Stimulated activated CD8-positive, alpha-beta memory T cell treated with anti-CD3 and anti-CD28 coated beads, Interleukin-12 subunit alpha, Interleukin-12 subunit beta, amount 100 ng/mL, for 4 hours (primary cell): ENCODE measurements around the gene DNAJC13.

ENCODE experiments used
- DNase-seq: peaks from one replicate; pipeline ENCODE4 v3.0.0-alpha.2; 2020; ENCODE audit warnings: low read depth

Gene DNAJC13

GRCh38 chr3:132486099-132486498 is 68.8 kb downstream of the DNAJC13 start:
- DNase-seq = no peak

DNA sequence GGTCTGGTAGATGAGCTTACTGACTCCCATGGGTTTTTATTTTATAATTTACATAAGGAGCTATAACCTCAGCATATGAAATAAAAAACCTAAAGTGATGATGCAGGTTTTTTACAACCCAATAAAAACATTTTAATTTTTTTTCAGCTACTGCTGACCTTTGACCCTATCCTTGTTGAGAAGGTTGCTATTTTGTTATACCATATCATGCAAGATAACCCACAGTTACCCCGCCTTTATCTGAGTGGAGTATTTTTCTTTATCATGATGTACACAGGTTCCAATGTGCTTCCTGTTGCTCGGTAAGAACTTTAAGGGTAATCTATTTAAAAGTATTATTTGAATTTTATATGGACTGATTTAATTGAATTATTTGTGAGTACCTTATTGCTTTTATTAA is 70.8 kb downstream of the DNAJC13 start:
- DNase-seq = no peak

GRCh38 chr3:132499071-132499470 is 81.8 kb downstream of the DNAJC13 start:
- DNase-seq = no peak

DNA sequence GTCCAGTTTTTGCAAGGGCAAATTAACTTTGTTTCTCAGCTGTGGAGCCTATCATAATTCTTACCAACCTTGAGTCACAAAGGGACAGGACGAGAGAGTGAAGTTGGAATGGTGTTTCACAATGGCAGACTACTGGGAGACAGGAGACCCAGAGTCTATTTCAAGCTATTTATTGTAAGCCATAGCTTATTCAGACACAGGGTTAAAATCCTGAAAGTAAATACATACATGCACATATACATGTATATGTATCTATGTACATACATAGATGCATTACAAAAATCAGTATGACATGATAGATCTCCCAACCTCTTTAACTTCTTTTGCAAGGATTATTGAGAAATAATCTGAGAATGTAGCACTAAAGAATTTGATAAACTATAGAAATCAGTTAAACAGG is 86.3 kb downstream of the DNAJC13 start:
- no peak for DNase-seq

GRCh38 chr3:132504375-132504933 is 87.2 kb downstream of the DNAJC13 start:
- no peak for DNase-seq

GRCh38 chr3:132507657-132508056 is 90.4 kb downstream of the DNAJC13 start:
- no peak for DNase-seq

GRCh38 chr3:132509096-132509495 is 91.8 kb downstream of the DNAJC13 start:
- DNase-seq = no peak

- DNase-seq = no peak
These were observed 92.2 kb downstream of the DNAJC13 start for GRCh38 chr3:132509506-132509905.

DNA sequence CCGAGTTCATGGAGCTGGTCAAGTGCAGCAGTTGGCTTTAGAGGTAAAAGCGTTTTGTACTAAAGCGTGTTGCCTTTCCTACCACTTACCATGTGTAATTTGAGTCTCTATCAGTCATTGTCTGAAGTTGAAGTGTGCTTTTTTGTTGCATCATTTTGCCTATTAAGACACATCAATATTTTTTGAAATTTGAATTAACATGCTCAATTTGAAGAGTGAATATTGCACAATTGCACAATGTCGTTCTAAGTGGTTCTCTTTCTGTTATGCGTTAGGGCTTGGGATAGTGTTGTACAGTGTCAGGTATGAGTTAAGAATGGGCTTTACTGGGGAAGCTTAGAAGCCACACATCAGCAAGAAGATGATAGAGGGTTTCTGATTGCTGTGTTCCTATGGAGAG is 95.8 kb downstream of the DNAJC13 start:
- no peak for DNase-seq

DNA sequence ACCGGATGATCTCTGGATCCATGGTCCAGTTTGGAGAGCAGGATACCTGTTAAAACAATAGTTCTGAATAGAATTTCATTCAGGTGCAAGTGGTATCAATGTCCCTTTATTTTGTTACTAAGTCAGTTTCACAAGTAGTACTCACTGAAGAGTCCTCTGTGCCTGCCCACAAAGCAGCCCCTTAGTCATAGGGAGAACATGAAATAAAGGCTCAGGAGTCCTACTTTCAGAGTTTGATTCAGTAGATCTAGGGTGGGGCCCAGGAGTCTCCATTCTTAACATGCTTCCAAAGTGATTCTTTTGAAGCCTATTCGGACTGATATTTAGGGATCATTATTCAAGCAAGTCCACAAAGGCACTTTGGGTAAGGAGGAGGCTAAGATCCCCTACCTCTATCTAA is 100.0 kb downstream of the DNAJC13 start:
- DNase-seq = no peak

DNA sequence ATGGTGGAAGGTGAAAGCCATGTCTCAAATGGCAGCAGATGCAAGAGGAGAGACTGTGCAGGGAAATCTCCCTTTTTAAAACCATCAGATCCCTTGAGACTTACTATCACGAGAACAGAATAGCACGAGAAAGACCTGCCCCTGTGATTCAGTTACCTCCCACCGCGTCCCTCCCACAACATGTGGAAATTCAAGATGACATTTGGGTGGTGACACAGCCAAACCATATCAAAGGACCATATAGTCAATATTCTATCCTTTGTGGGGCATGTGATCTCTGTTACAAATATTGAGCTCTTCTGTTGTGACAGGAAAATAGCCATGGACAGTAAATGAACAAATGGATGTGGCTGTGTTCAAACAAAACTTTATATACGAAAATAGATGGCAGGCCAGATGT is 102.6 kb downstream of the DNAJC13 start:
- no peak for DNase-seq

DNA sequence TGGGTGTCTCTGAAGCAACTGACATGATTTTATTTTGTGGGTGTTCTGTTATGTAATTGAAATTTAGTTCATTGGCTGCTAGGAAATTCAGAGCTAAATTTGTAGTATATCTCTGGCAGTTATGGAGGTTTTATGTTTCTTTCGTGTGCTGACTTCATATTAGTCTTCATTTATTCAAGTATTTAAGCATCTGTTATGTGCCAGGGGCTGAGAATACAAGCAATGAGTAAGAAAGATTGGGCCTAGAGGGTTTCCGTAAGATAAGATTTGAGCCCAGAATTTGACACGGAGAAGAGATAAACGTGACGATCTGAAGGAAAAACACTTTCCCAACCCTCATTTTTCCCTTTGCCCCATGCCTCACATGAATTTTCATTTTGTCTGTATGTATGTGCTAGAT is 104.6 kb downstream of the DNAJC13 start:
- no peak for DNase-seq

DNA sequence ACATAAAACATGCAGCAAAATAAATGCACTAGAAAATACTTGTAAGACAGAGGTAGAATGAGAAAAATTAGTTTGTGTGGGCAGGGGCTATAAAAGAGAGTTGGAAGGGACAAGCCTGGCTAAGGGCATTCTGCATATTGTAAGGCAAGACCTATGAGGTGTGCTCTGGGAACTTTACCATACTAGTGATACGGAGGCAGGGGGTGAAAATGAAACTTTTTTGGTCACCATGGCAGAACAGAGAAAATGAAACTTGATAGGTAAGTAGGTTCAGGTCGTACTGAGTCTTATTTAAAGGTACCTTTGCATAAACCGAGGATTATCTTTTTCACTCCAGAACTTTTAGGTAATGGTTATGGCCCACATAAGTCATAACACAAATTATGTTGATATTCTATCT is 105.1 kb downstream of the DNAJC13 start:
- no peak for DNase-seq

DNA sequence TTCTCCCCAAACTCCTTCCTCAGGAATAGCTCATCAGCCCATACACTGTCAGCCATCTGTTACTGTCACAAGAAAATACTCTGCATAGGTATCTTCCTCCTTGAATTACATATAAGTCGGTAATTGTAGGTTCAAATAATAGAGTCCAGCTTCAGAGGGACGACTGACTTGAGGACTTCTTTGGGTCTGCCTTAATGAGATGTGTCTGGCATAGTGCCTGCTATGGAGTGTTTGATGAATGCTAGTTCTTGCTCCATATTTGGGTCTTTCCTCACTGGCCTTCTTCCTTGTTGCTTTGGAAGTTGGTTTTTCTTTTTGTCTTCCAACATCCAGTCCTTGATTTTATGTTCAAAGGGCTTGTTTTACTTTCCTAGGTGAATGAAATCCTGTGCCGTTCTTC is 113.3 kb downstream of the DNAJC13 start:
- no peak for DNase-seq

DNA sequence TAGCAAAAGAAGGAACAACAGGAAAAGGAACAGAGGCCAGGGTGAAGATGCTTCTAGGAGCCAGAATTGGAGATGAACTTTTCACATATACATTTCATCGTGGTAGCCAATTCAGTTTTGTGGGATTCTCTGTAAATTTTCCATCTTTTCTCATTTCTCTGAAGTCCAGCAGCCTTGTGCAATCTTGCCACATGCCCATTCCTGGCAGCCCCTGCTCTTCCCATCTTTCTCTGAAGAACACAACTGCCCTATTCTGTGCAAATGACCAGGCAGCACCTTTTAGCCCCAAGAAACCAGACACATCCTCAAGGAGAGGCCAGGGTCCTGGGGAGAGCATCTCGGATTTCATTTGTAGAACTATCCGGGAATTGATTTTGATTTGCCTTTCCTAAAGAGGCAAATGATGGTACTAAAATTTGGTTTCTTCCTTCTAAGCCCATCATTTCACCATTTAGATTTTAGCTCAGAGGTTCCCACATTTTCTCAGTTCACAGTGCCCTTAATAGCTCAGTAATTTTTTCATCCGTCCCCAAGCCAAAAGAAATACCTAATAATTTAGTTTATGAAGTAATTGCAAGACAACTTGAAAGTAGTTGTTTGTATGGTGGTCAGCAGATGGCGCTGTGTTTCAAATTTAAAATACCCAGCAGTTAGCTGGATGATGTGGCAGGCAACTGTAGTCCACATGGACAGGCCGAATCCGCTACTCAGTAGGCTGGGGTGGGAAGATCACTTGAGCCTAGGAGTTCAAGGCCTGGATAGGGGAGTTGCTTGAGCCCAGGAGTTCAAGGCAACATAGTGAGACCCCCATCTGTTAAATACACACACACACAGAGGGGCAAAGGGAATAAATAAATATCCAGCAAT is 118.5 kb downstream of the DNAJC13 start:
- no peak for DNase-seq

DNA sequence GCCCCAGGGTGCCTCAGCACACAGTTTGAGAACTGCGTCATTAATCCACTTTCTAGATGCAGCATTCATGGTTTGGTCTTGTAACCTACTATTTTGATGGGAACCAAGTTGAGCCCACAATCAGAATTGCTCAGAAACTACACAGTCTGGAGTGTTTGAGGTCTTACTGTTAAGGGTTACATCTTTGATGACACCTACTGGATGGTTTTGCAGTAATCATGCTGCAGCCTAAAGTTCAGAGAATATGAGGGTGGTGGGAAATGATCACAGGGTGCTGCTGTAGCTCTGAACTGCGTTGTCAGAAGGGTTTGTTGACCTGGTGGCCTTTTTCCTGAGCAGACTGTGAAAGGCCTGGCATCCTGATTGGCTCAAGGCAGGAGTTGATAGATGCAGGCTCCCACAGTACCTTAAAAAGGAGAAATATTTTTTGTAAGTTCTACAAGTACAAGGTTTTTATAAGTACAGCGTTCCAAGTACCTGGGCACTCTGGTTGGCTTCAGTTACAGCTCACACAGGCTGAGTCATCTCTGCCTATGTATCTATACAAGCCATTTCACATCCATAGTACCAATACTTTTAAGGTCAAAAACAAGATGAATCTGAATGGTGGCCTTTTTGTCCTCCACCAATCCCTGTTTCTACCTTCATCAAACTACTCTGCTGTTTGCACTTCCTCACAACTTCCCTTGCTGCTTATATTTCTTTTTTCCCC is 119.3 kb downstream of the DNAJC13 start:
- no peak for DNase-seq

DNA sequence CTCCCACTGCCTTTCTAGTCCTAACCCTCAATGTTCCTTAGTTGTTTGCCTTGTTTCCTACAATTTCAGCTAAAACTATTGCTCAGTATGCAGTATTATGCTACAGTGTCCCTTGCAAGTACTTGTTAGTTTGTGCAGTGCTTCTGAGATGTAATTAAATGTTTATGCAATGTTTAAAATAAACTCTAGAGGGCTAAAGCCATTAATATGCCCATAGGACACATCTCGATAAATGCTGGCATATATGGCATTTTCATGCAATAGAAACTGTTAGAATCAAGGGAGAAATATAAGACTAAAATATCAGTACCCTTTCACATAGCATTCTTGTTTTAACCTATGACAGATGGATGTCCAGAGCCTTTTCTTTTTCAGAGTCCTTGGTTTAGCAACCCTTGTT is 120.0 kb downstream of the DNAJC13 start:
- DNase-seq = no peak

GRCh38 chr3:132538072-132538471 is 120.8 kb downstream of the DNAJC13 start:
- DNase-seq = no peak

- no peak for DNase-seq
These were observed 122.4 kb downstream of the DNAJC13 start for GRCh38 chr3:132539681-132540080.

DNA sequence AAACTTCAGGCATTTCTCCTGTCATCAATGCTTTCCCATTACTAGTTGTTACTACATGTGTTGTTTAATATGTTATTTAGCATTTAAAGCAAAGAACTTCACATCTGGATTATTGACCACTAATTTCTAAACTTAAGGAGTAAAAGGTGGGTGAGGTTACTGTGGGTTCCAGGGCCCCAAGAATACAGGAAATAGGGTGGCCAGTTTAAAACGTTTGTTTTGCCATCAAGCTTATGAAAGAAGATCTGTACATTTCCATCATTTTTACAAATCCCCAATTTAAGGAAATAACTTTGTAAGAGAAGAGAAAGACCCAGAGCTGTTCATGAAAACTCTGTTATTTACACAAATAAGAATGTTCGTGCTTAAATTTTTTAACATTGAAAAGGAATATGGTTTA is 125.3 kb downstream of the DNAJC13 start:
- no peak for DNase-seq

DNA sequence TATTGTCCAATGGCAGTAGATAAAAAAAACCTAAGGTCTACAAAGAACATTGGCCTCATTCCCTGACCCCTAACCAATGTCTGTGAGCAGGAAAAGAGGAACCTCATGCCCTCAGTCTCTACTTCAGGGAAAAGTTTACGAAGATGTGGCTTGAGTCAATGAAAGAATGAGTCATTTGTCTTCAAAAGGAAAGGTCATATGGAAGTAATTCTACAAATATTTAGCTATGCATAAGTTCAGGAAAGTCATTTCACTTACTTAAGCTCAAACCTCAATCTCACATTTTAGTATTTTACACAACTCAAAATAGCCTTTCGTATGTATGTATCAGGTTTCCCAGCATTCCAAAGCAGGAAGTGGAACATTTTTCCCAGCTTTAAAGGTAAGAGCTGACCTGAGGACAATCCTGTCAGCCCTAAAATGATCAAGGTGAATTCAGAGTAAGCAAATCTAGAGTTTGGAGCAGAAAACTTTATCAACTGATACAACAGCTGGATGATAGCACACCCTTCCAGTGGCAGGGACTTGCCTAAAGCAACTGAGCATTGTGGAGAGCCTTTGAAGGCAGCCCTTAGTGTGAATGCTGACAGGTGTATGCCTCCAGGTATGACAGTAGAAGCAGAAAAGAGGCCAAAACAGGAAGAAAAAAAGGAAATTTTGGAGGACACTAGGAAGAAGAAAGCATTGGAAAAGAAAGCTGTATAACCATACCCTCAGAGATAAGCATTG is 125.9 kb downstream of the DNAJC13 start:
- DNase-seq = no peak

- no peak for DNase-seq
These were observed 126.8 kb downstream of the DNAJC13 start for GRCh38 chr3:132544130-132544529.

DNA sequence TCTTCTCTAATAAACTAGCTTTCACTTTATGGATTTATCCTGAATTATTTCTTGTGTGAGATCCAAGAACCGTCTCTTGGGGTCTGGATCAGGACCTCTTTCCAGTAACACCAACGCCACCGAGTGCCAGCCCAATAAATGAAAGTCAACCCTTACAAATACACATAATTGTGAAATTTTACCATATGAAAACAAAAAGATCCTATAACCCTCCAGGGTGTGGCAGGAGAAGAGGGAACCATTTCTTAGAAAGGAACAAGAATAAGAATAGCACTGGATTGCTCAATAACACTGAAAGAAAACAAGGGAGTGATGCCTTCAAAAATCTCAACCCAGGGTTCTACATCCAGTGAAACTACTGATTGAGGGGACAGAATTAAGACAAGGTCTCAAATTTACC is 128.2 kb downstream of the DNAJC13 start:
- no peak for DNase-seq
